ENCODE results near the gene FOXP1. TPM values are rescaled to one million over a fixed set of nuclear protein-coding genes. Genes with fewer than 3 reads are reported as not detected.

Gene FOXP1
- total RNA-seq, 1 donor from 2014 or later: 113 TPM

DNA sequence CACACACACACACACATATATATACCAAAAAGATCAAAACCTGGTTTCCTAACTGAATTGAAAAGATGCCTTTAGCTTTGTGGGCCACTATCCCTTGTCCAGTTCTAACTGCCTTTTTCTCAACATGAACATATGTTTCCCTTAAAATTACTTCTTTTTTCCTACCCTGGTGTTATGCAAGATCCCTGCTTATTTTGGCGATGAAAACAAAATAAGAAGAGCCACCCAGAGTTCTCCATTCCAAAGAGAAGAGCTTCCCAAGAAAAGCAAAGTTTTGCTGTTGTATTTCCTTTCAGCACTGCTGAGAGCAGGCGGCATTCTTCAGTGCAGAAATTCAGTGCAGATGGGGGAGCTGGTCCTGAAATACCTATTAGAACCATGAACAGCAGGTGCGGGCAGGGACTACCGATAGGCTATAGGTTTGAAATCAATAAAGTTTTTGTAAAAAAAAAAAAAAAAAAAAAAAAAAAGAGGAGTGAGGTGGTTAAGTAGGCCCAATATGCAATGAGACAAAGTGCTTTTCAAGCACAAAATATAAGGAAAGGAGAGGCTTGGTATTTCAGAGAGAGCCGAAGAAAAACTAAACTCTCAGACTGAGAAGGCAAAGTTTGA lies 238.0 kb downstream of the FOXP1 start:
- H3K36me3 Mint-ChIP-seq: peaks cover 22% of the 10 kb centered on the region
- no peaks in the 10 kb centered on the region for H3K27me3 Mint-ChIP-seq
- H3K9me3 Mint-ChIP-seq: peaks cover 7% of the 10 kb centered on the region
- TF ChIP-seq, protein P1, sequence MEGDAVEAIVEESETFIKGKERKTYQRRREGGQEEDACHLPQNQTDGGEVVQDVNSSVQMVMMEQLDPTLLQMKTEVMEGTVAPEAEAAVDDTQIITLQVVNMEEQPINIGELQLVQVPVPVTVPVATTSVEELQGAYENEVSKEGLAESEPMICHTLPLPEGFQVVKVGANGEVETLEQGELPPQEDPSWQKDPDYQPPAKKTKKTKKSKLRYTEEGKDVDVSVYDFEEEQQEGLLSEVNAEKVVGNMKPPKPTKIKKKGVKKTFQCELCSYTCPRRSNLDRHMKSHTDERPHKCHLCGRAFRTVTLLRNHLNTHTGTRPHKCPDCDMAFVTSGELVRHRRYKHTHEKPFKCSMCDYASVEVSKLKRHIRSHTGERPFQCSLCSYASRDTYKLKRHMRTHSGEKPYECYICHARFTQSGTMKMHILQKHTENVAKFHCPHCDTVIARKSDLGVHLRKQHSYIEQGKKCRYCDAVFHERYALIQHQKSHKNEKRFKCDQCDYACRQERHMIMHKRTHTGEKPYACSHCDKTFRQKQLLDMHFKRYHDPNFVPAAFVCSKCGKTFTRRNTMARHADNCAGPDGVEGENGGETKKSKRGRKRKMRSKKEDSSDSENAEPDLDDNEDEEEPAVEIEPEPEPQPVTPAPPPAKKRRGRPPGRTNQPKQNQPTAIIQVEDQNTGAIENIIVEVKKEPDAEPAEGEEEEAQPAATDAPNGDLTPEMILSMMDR (conservative IDR thresholded peaks at IDR 0.05): no peak
- no peak for DNase-seq (ENCODE audit: extremely low spot score, unreplicated experiment)
- H3K4me3 Mint-ChIP-seq: no peak overlapping the region
- H3K27ac Mint-ChIP-seq: peak overlapping the region; percentile 29
- H3K4me1 Mint-ChIP-seq (ENCODE audit: unreplicated experiment): peaks cover 13% of the 10 kb centered on the region

DNA sequence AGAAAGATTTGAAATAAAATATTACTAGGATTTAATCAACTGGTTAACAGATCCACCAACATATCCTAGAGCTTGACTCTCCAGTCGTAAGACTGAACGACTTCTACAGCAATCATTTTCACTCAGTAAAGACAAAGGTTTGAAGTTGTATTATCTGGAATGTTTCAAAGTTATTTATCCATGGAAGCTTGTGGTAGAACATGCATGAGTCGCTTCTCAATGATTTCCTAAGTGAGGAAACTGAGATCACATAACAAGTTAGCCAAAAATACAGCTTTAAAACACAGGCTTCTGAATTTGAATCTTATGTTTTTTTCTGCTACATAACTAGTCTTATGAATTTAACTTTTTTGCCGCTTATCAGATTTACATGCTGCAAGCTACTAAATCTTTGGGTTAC lies 241.8 kb downstream of the FOXP1 start:
- H3K27ac Mint-ChIP-seq: no peak overlapping the region
- no peaks in the 10 kb centered on the region for H3K27me3 Mint-ChIP-seq
- H3K36me3 Mint-ChIP-seq: peaks cover 22% of the 10 kb centered on the region
- TF ChIP-seq, protein P1 (conservative IDR thresholded peaks at IDR 0.05): no peak
- H3K9me3 Mint-ChIP-seq: peaks cover 7% of the 10 kb centered on the region
- peaks cover 13% of the 10 kb centered on the region for H3K4me1 Mint-ChIP-seq (ENCODE audit: unreplicated experiment)
- no peak overlapping the region for H3K4me3 Mint-ChIP-seq
- no peak for DNase-seq (ENCODE audit: extremely low spot score, unreplicated experiment)

DNA sequence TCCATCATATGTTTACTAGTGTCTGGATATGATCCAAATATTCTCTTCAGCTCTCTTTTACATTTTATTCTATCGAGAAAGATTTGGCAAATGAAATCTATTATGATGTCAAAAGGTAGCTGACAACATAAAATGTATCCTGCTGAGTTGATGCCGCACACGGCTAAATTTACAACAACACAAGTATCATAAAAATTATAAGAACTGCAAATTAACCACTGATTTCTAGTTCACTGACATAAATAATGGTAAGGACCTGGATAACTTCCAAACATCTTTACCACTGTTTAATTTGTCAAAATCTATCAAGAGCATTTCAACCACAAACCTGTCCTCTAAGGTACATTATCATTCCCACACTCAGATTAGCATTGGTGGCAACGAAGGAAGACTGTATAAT lies 244.5 kb downstream of the FOXP1 start:
- TF ChIP-seq, protein P1 (conservative IDR thresholded peaks at IDR 0.05): no peak
- peak overlapping the region; percentile 10 for H3K27ac Mint-ChIP-seq
- DNase-seq (ENCODE audit: extremely low spot score, unreplicated experiment): no peak

DNA sequence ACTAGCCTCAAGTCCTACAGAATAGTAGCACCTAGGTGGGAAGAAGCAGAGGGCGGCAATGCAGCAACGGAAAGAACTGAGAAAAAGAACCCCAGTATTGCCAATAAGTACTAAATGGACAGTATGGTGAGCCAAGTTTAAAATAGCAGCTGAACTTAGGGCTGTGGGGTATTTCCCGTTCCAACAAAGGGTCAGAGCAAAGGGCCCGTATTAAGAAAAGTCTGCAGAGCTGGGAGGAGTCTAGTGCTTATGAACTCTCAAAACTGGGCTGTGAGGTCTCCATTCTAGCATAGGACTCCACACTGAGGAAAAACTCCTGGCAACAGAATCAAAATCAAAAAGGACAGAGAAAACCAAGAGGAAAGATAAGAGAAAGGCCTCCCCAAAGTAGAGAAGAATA lies 250.7 kb downstream of the FOXP1 start:
- Mint-ChIP-seq H3K36me3 (peaks cover 36% of the 10 kb centered on the region), H3K4me1 (ENCODE audit: unreplicated experiment) (no peaks in the 10 kb centered on the region), H3K9me3 (no peaks in the 10 kb centered on the region), H3K27me3 (no peaks in the 10 kb centered on the region), H3K4me3 (no peak overlapping the region), H3K27ac (no peak overlapping the region)
- TF ChIP-seq, protein P1 (conservative IDR thresholded peaks at IDR 0.05): no peak
- no peak for DNase-seq (ENCODE audit: extremely low spot score, unreplicated experiment)

More for the DNA sequence above, 244.5 kb downstream of the FOXP1 start:
- H3K4me3 Mint-ChIP-seq: no peak overlapping the region
- peaks cover 24% of the 10 kb centered on the region for H3K36me3 Mint-ChIP-seq
- no peaks in the 10 kb centered on the region for H3K27me3 Mint-ChIP-seq
- H3K9me3 Mint-ChIP-seq: peaks cover 7% of the 10 kb centered on the region
- H3K4me1 Mint-ChIP-seq (ENCODE audit: unreplicated experiment): peaks cover 4% of the 10 kb centered on the region

DNA sequence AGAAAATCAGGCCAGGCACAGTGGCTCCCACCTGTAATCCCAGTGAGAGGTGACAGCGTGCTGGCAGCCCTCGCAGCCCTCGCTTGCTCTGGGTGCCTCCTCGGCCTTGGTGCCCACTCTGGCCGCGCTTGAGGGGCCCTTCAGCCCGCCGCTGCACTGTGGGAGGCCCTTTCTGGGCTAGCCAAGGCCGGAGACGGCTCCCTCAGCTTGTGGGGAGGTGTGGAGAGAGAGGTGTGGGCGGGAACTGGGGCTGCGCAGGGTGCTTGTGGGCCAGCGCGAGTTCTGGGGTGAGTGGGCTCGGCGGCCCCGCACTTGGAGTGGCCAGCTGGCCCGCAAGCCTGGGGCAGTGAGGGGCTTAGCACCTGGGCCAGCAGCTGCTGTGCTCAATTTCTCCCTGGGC lies 252.6 kb downstream of the FOXP1 start:
- Mint-ChIP-seq H3K27ac (no peak overlapping the region), H3K4me1 (ENCODE audit: unreplicated experiment) (peaks cover 11% of the 10 kb centered on the region), H3K4me3 (no peak overlapping the region), H3K36me3 (peaks cover 42% of the 10 kb centered on the region), H3K27me3 (no peaks in the 10 kb centered on the region), H3K9me3 (peaks cover 4% of the 10 kb centered on the region)
- no peak for DNase-seq (ENCODE audit: extremely low spot score, unreplicated experiment)
- TF ChIP-seq, protein P1 (conservative IDR thresholded peaks at IDR 0.05): no peak

Data from type B pancreatic cell (in vitro differentiated cells).